HG02938 (cell line): ENCODE data around the gene EEFSEC.

Experiments used
- ATAC-seq: cut with Tn5 transposase; IDR thresholded peaks from one replicate; pipeline ENCODE4 v1.9.1; 2021; ENCODE audit warnings: mild to moderate bottlenecking, moderate library complexity; ENCODE audit not compliant: unreplicated experiment

The EEFSEC gene

DNA sequence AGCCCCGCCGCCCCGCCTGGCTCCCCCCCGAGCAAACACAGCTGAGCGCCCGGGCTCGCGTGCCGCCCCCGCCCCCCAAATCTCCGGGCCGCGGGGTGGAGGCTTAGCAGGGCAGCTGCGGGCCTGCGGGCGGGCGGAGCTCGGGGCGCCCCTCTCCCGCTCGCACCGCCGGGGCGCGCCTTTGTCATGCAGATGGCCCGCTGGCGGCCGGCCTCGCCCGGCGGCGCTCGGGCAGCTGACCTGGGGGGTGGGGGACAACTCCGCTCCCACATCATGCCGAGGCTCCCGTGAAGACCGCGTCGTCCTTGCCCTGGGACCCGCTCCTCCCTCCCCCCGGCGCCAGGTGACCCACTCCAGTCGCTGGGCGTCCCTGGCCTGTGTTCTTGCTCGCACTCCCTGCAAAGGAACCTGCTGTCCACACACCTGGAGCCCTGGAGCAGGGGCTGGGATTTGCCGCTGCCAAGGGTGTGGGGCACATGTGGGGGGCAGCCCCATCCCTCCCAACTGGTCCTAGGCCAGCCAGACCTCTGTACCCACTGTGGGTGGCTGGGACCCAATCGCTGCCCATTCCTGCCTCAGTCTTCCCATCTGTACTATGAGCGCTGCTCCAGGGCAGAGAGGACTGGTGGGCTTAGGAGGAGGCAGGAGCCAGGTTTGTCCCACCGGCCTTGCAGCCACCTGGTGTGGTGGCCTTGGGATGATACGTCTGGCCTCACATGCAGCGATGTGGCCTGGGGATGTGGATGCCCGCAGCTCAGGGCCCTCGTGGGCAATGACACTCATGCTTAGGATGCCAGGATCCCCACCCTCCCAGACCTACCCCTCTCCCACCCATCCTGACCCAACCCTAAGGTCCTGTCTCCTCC is 279.9 kb downstream of the EEFSEC start:
- no peak for ATAC-seq

DNA sequence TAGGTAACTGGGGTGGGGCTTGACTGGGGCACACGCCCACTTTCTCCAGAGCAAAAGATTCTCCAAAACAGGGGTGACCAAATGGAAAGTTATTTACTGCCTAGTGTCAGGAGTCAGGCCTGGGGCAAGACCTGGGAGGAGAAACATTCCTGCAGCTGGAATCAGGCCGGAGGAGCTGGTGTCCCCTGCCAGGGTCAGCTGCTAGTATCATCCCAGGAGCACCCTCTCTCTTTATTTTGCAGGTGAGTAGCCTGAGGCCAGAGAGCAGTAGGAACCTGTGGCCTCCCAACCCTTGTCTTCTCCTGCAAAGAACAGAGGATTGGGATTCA is 280.5 kb downstream of the EEFSEC start:
- no peak for ATAC-seq

DNA sequence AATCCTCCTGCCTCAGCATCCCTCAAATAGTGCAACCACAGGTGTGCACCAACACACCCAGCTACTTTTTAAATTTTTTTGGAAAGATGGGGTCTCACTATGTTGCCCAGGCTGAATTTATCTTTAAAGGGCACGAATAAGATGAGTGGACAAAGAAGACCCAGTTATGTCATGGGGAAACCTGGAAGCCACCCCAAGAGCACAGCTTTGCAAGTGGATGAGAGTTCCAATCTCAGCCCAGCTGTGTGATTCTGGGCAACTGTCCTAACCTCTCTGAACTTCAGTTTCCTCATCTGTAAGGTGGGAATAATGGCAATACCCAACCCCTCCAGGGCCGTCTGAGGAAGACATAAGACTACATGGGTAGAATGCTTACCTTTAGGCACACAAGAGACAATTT is 281.2 kb downstream of the EEFSEC start:
- ATAC-seq, result no peak

DNA sequence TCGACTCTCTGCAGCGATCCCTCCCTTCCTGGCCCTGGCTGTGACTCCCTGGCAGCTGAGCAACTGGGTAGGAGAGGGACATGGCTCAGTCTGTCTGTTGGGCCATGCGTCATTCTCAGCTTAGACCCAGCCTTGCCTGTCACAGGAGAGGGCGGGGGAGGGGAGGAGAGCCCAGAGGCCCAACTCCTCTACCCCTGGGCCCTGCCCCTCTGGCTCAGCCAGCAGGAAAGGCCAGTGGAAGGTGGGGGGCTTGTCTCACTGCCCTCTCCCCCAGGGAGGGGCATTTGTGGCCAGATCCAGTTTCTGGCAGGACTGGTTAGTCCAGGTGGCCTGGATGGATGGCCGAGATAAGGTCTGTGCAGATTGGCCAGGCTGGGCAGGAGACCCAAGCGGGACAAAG is 281.8 kb downstream of the EEFSEC start:
- no peak for ATAC-seq

DNA sequence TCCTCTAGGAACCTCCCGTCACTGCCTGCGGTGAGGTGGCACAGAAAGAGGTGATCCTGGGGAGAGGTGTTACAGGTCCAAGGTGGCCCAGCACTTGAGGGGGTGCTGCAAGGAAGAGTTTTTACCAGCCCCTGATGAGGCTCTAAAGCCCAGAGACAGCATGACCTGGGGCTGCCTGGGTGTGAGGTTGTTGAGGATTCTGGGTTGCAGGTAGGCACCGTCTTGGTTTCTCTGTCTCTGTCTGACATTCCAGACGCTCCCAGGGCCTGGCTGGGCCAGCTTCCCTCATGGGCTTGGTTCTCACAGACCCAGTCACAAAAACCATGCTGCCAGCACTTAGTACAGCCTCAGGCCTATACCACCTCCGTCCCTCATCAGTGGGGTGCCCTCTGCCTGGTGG is 282.3 kb downstream of the EEFSEC start:
- no peak for ATAC-seq

DNA sequence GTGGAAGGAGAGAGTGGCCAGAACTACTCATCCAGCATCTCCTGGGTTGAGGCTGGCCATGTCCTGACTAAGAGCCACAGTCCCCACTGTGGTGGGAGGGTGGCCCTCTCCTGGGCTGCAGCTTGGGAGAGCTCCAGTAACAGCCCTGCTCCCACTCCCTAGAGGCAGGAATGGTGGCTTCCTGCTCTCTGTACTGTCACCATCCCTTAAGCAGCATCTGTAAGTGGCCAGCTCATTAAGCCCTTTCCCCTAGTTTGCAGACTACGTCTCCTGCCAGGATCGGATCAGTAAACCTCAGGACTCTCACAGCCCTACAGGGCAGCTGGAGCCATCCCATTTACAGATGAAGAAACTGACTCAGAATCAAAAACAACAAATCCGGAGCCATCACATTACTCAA is 282.9 kb downstream of the EEFSEC start:
- ATAC-seq, result no peak

DNA sequence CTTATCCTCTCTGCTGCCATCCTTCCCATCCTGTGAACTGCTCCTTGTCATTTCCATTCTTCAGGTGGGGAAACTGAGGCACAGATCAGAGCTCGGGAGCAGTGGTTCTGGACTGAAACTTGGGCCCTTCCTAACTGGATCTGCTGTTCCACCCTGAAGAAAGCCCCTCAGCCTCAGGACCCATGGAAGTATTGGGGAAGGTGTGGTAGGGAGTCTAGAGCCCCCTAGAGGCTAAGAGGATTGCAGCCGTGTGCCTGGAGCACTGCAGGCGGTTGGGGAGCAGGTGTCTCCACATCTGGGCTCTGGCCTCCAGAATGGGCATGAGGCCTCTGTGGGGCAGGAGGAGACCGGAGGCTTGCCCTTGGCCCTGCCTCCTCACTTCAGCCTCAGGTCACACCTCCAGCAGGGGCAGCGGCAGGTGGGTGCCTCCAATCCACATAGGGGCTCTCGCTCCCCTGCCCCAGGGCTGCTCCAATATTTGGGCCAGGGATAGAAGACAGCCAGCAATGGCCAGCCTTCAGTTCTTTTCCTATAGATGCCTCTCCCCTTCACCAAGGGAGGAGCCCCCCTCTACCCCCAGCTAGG is 285.3 kb downstream of the EEFSEC start:
- no peak for ATAC-seq

DNA sequence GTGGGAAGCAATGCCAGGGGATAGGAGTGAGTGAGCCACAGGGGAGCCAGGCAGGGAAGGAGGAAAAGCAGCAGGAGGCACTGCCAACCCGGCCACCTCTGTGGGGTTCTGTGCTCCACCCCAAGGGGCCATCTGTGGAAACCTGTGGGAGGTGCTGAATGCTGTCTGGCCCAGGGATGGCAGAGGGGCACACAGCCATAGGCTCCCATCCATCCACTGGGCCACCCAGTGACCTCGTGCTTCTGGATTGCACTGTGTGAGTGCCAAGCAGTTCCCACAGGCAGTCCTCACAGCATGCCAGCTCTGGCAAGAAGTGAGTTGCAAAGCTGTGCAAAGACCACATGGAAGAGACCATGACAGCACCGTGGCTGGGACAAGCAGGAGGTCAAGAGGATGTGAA is 285.9 kb downstream of the EEFSEC start:
- ATAC-seq, result no peak

DNA sequence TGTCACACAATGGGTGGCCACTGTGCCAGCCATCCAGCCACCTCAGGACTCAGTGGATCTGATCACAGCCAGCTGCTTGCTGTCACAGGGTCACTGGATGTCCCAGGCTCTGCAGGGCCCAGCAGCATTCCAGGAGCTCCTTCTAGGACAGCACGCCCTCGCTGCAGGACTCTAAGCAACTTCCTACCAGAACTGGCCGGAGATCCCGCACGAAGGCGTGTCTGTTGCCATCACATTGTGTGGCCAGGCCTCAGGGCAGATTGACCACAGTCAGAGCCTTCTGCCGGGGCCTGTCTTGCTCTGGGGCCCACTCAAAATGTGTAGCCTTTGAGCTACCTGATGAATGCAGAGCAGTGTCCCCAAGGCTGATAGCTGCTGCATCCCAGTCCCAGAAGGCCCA is 288.8 kb downstream of the EEFSEC start:
- ATAC-seq, result no peak

DNA sequence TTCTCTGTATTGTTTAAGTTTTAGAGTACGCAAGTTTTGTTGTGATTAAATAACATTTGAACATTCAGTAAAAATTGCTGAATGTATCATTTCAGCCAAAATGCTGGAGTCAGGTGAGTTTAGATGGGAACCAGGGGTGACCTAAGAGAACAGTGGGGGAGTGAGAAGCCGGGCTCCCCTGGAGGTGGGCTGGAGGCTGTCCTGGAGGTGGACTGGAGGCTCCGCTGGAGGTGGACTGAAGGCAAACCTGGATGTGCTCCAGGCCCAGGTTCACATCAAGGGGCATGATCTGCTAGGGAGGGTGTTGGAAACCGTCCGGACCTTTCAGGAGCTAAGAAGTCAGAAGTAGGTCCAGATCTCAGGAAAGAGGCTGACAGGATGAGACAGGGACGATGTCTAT is 289.7 kb downstream of the EEFSEC start:
- ATAC-seq, result no peak

DNA sequence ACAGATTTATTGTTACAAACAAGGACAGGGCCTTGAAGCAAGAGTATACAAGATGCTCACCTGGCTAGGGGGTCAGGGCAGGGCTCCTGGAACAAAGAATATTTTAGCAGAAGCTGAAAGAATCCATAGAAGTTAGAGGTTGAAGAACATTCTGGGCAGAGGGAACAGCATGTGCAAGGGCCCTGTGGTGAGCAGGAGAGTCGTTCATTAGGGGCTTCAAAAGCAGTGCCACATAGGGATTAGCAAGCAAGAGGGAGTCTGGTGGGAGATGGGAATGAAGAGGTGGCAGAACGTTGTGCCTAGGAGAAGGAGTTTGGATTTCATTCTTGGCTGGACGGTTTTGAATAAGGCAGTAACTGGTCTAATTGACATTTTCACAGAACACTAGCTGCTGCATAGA is 290.5 kb downstream of the EEFSEC start:
- no peak for ATAC-seq

DNA sequence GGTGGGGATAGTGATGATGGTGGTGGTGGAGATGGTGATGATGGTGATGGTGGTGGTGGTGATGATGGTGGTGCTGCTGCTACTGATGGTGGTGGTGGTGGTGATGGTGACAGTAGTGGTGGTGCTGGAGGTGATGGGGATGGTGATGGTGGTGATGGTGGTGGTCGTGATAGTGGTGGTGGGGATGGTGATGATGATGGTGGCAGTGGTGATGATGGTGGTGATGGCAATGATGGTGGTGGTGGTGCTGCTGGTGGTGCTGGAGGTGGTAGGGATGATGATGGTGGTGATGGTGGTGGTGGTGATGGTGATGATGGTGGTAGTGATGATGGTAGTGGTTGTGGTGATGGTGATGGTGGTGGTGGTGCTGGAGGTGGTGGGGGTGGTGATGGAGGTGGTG is 292.1 kb downstream of the EEFSEC start:
- no peak for ATAC-seq

DNA sequence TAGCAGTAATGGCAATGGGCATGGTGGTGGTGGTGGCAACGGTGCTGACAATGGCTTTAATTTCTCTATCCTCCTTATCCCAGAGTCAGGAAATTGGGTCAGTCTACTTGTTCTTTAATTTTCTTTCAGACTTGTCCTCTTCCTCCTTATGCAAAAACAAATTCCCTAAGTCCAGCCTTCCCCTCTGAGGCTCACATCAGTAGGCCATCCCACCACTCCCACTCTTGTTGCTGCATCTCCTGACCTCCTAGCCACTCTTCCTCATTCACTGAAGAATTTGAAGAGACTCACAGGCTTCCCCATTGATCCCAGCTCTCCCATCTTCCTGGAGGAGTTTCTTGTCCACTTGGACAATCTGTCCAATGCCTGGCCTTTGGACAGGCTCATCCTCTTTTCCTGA is 293.5 kb downstream of the EEFSEC start:
- no peak for ATAC-seq

DNA sequence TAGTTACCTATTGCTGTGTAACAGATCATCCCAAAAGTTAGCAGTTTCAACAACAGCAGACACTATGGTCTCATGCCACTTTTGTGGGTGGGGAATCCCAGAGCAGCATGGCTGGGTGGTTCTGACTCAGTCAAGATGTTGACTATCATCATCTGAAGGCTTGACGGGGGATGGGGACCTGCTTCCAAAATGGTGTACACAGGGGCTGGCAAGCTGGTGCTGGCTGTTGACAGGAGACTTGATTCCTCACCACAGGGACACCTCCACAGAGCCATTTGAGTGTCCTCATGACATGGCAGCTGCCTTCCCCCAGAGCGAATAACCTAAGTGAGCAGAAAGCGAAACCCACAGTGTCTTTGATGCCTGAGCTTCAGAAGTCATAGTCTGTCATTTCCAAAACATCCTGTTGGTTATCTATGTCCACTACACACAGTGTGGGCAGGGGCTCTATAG is 294.3 kb downstream of the EEFSEC start:
- no peak for ATAC-seq

DNA sequence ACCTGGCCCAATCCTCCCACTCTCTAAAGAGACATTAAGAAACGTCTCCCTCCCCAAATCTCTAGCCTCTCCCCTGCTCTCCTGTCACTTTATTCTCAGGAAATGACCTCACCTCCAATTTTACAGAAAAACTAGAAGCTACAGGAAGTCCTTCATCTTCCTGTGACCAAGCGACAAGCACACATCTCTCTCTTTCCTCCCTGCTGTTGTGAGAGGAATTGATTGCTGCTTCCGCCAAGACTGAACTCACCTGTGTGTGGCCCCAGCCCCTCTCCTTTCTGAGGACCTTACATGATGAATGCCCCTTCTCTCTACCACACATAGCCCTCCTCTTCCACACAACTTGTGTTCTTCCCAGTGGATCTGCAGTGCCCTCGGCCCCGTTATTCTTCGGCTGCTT is 295.2 kb downstream of the EEFSEC start:
- no peak for ATAC-seq

DNA sequence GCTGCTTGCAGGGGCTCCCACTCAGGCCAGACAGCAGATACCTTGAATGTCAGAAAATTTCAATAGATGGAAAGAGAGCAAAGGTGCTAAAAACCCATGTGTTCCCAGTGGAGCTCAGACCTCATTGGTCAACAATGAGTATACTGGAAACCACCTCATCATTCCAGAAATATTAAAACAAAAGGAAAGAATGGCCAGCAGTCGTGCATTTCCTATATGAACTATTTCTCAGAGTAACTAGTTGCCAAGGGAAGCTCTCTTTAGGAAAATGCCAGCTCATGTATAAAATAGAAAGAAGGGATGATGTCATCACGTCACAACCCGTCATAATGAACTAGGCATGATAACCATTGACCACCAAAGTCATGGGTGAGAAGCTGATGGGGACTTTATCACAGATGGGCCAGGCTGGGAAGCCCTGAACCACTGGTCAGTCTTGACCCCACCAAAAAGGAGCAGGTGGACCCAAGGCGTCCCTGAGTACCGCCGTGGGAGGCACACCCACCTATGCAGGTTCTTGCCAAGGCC is 295.9 kb downstream of the EEFSEC start:
- ATAC-seq, result no peak

DNA sequence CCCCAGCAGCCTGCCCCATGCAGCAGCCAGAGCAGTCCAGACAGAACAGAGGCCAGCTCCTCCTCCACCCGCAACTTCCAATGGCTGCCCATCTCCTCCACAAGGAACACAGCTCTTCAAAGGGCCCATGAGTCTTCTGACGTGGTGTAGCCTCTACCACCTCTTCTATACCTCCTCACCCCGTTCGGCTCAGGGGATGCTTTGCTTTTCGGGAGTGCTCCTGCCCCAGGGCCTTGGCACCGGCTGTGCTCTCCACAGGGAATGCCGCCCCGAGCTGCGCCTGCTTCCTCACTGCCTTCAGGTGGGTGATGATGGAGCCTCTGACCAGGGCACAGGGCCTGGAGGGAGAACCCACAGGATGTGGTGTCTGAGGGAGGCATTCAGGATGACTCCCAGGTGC is 298.8 kb downstream of the EEFSEC start:
- ATAC-seq, result no peak

DNA sequence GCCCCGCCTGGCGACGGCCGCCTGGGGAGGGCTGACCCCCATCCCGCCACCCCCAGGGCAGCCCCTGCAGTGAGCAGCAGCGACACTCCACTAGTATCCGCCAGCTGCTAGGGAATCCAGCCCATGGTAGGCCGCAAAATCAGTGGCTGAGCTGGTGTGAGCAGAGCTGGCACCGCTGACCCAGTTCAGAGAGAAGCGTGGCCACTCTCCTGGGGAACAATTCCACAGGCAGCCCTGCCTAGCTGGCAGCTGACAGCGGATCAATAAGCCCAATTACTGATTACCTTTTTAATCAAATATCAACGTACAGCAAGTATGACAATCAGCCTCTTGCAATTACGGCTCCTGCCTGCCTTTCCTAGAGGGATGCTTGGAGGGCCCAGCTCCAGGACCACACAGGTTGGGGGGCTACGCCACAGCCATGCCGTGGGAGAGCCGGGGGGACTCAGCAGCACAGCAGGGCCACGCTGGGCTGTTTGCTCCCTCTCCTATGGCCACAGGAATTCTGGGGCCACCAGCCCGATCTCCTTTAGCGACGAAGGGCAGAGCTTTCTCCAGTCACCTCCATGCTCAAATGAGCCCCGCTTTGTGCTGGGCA is 299.5 kb downstream of the EEFSEC start:
- no peak for ATAC-seq

DNA sequence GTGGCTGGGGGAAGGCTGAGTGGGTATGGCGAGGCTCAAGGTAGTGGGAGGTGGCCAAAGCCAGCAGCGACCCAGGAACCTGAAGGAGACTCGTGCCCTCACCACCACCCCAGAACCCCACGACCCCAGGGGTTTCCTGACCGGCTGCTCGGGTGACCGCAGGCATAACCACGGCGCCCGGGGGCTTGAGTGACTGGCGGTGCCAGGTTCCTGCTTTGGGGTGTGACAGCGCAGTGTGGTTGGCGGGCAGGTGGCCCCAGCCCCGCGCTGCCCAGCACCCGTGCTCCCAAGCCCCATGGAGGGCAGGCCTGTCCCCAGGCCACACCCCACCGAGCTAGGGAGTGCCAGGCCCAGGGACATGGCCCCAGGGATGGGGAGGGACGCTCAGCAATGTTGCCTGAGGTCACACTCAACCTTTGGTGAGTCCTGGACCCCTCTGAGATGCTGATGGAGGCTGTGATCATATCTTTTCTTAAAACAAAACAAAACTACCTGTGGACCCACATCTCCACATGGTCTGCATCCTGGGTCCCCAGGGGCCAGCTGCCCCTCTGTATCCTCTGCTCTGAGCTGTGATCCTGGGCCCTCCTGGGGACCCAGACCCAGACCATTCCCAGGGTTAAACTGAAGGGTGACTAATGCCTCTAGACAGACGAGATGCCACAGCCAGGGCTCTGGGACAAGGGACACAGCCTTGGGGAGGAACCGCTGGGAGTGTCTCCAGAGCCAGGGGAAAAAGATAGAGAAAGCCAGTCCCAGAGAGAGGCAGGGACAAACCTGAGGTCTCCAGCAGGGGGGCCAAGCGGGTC is 300.4 kb downstream of the EEFSEC start:
- ATAC-seq, result no peak

DNA sequence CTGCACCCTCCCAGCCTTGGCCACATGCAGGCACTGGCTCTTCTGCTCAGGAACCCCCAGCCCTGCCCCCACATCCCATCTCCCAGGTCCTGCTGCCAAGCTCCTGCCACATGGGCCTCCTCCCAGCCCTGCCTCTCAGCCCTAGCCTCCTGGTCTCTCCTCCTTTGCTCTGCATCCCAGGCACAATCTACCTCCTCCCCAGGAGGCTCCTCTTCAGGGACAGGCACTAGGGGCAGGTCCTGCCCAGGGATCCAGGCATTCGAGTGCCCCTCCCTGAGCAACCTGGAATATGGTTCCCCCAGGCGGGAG is 301.0 kb downstream of the EEFSEC start:
- no peak for ATAC-seq

DNA sequence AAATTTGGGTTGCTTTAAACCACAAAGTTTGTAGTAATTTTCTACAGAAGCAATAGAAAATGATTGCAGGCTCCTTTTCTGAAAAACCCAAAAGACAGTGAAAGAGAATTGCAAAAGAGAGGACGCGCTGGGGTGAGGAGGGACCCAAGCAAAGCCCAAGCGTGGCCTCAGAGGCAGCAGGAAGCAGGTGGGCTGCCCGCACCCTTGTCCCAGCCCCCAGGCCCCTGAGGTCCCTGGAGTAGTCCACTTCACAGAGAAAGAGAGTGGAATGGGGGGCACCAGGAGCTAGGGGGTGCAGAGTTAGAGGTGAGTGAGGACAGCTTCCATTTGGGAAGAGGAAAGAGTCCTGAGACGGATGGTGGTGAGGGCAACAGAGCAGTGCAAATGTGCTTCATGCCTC is 301.8 kb downstream of the EEFSEC start:
- no peak for ATAC-seq
